Stimulated activated CD4-positive, alpha-beta T cell treated with anti-CD3 and anti-CD28 coated beads, Interleukin-2, amount 100 ng/mL, for 4 hours (primary cell): ENCODE data around the gene PTGIS.

Experiments used
- DNase-seq: peaks from one replicate; pipeline ENCODE4 v3.0.0-alpha.2; 2020; ENCODE audit warnings: low read depth

Gene PTGIS

GRCh38 chr20:49529470-49529869, 38.5 kb downstream of the PTGIS start:
- DNase-seq = no peak

DNA sequence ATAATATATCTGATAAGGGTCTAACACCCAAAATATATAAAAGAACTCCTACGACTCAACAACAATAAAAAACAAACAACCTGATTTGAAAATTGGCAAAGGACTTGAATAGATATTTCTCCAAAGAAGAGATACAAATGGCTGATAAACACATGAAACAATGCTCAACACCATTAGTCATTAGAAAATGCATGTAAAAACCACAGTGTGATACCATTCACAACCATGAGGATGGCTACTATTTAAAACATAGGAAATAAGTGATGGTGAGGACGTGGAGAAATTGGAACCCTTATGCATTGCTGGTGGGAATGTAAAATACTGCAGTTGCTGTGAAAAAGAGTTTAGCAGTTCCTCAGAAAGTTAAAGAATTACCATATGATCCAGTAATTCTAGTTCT, 41.4 kb downstream of the PTGIS start:
- no peak for DNase-seq

GRCh38 chr20:49526056-49526455, 41.9 kb downstream of the PTGIS start:
- no peak for DNase-seq

DNA sequence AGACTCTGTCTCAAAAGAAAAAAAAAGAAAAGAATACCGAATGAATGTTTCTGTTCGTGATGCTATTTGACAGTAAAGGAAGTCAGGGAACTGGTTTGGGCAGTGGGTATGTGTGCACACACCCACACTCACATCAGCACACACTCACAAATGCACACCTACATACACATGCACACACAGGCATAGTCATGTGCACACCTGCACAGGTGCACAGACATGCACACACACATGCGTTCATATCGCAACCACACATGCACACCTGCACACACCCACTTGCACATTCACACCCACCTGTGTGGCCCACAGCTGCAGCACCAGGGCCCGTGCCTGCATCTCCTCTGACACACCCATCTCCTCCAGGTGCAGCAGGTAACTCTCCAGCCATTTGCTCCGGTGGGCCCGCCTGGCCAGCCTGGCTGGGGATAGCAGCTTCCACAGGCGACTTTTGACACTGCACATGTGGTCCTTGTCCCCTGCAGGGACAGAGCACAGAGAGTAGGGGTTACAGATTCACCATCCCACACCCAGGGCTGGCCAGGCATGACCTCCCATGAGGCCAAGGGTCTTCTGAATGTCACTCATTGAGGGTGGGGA, 44.1 kb downstream of the PTGIS start:
- no peak for DNase-seq

GRCh38 chr20:49521356-49521755, 46.6 kb downstream of the PTGIS start:
- no peak for DNase-seq

DNA sequence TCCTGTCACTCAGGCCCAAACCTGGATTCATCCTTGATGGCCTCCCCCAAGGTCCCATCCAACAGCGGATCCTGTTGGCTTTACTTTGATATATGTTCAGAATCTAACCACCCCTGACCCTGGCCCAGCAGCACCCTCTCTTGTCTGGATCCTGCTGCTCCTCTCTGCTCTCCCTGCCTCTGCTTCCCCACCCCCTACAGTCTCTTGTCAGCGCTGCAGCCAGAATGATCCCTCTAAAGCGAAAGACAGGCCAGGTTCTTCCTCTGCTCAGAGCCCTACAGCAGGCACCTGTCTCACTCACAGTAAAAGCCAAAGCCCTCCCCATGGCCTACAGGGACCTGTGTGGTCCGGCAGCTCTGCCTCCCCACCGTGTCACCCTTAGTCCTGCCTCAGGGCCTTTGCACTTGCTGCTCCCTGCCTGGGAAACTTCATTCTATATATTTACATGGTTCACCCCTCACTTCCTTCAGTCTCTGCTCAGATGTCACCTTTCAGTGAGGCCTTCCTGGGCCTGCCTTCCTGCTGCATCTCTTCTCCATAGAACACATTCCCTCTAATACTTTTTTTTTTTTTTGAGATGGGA, 48.1 kb downstream of the PTGIS start:
- no peak for DNase-seq

- DNase-seq = no peak
Observed at GRCh38 chr20:49519212-49519712, 48.7 kb downstream of the PTGIS start.

DNA sequence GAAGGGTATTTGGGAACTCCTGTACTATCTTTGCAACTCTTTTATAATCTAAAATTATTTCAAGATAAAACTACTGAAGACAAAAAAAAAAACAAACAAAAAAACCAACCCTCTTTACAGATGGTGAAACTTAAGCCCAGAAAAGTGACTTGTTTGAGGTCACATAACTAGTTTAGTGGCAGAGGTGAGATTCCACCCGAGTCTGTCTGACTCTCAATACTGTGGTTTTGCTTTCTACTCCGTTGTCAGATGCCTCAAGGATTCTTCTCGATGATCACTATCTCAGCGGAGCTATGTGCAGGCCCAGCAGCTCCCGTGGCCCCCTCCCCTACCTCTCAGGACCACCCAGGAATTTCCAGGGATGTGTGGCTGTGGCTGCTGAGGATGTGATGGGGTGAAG, 49.4 kb downstream of the PTGIS start:
- DNase-seq = no peak

DNA sequence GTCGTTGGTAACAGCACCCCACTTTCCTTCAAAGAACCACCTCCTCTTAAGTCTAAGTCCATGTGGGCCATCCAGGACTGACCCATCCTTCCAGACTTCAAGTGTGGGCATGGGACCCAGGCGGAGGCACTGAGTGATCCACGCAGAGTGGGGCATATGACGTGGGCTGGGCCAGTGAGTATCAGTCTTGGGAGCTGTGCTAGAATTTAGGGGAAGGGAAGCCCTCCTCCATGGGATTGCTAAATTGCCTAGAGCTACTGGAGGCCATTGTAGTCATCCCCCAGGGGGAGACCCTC, 50.2 kb downstream of the PTGIS start:
- DNase-seq = no peak

DNA sequence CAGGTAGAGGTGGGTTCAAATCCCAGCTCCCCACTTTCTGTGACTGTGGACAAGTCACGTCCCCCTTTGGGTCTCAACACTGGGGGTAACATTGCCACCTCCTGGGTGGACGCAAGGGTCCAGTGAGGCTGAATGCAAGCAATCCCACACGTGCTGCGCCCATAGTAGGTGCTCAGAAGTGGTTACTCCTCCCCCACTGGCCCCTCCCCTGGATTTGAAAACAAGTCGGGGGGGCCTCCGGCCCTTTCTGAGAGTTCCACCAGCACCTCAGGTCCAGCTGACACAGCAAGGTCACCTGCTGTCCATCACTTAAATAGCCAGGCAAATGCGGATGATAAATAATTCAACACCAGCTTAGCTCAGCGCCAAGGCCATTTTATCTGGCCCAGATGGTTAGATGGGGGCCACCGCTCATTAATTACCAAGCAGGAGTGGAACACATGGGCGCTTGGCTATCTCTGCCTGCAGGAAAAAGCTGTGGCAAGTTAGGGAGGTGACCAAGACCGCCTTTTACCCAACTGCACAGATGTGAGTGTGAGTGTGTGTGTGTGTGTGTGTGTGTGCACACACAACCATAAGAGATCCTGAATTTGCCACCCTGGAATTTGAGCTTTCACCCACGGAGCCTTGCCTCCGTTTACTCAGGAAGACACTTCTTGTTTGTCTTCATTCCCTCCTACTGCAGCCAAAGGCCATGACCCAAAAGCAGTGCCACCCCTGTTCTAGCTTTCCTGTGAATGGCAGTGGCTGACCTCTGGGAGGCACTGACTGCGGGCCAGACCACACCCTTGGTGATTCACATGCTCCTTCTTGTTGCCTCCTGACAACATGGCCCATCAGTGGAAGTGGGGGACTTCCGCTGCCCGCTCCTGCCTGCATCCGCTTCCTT, 50.8 kb downstream of the PTGIS start:
- DNase-seq = no peak

DNA sequence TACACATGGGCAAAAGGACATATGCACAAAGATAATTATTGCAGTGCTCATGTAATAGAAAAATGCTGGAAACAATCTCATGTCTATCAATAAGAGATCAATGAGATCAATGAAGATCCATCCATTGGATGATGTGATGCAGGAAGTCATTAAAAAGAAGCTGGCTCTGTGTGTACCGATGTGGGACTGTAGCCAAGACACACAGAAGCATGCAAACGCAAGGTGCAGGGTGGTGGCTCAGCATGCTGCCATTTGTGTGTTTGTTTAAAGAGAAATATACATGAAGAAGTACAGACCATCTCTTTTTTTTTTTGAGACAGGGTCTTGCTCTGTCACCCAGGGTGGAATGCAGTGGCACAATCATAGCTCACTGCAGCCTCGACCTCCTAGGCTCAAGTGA, 52.4 kb downstream of the PTGIS start:
- no peak for DNase-seq

DNA sequence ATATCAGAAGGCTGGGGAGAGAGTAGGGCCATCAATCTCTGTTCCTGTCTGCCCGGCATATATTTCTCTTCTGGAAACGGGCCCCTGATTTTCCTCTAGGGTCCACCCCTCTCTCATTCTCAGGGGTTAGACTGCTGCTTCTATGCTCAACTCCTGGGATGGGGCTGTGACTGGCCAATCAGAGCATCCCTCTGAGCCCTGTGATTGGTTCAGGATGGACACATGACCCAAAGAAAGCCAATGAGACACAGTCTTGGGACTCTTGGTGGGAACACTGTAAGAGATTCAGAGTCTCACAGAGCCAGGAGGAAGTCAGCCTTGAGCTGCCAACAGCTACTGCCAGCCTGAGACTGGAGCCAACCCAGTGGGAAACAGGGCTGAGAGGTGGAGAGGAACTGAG, 54.4 kb downstream of the PTGIS start:
- DNase-seq = no peak

DNA sequence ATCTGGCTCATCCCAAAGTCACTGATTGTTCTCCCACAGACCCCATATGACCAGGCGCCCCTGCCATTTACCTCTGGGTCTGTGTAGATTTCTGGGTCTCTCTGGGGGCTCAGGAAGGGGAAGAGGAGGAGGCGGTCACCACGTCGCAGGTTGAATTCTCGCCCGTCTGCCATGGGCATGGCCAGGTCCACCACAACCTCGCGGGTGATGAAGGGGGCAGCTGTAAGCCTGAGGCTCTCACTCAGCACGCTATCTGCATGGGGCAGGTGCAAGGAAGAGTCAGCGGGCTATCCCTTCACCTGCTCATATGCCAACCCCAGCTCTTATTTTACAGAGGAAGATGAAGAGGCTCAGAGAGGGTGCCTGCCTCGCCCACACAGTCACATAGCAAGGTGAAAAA, 54.9 kb downstream of the PTGIS start:
- DNase-seq = no peak

GRCh38 chr20:49511788-49512525, 56.0 kb downstream of the PTGIS start:
- DNase-seq = no peak

DNA sequence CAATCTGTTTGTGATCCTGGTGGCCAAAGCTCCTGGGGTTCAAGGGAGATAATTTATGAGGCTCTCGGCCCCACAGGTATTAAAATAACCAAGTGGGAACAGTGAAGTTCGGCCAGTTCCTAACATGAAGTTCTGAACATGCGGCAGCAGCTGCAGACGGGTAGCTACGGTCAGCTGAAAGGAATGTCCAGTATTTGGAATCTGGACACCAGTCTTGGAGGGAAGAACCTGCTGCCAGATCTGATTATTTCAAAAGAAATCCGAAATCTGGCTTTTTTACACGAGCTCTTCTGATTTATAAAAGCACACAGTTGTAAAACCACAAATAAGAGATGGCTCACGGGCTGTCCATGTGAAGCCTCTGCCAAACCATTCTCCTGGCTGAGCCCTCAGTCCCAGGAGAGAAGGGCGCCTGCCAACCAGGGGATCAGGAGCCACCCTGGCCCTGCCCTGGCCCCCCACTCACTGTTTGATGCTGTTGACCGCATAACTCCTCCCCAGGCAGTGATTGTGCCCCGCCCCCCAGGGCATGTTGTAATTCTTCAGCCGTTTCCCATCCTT, 57.3 kb downstream of the PTGIS start:
- DNase-seq = no peak

DNA sequence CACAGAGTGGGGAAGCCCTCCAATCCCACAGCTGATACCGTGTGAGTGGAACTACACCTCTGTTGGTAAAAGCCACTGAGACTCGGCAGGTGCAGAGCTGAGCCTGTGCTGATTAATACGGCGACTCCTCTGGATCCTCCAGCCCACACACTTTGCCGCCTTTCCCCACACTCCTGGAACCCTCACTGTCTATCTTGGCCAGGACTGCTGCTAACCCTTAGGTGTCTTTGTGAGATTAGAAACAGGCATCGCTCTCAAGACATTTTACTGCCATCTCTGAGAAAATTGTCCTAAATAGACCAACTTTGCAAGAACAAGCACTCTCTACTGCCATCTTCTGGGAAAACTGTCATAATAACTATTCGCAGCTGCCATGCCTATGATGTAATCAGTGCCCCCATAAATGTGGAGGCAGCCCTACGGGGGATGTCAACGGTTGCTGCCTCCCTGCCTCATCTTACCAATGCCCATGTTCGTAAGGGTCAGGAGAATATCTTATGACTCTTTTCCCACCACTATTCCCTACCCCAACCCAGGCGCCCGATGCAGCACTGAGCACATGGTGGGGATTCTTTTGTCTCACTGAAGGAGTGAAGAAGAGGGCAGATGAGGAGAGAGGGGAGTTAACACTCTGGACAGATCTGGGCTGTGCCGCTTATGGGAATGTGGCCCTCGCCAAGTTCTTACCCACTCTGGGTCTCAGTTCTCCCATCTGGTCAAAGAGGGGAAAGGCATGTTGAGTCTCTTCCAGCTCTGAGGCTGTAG, 59.3 kb downstream of the PTGIS start:
- DNase-seq = no peak

GRCh38 chr20:49507741-49508434, 60.0 kb downstream of the PTGIS start:
- no peak for DNase-seq

DNA sequence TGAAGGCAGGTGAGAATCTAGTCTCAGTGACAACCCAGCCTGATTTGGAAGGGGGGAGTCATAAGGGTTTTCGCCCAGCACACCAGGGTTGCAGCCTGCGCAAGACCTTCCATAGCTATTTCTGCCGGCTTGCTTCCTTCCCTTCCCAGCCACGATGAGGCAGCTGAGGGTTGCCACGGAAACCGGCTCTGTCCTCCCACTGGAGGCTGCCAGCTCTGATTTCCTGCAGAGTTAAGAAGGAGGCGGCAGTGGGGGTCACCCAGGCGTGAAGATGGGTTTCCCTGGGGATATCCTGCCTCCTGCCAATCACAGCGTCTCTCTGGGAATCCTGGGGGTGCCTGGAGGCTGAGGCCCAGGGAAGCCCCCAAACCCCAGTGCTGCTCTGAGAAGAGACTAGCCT, 62.4 kb downstream of the PTGIS start:
- no peak for DNase-seq

GRCh38 chr20:49503176-49503575, 64.8 kb downstream of the PTGIS start:
- DNase-seq = no peak

DNA sequence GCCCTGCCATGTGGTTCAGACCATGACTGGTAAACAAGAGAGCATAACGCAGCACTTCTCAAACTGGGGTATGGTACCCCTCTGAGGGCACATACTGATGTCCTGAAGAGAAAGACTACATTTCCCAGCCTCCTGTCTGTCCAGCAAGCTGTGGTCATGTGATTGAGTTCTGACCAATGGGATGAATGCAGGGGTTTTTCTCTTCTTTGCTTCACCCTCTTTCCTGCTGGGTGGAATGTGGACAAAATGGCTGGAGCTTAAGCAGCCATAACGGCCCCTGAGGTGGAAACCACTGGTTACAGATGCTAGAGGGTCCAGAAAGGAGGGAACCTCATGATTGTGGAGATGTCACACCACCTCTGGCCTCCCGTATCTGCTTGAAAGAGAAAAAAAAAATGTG, 66.0 kb downstream of the PTGIS start:
- no peak for DNase-seq

GRCh38 chr20:49497398-49497669, 70.6 kb downstream of the PTGIS start:
- DNase-seq = no peak
